H54 (cell line): Measurements from ENCODE around the gene MPPED1.

Source experiments
- DNase-seq: peaks from one replicate; pipeline ENCODE4 v3.0.0; 2011; ENCODE audit warnings: low spot score, mixed read lengths; ENCODE audit not compliant: insufficient read length
- FAIRE-seq: peaks from 3 replicates; lab custom pipeline; 2011; peaks lifted over from hg19 to GRCh38; lab: Jason Lieb, UNC
- POLR2A ChIP-seq: IDR thresholded peaks from 2 replicates; pipeline ENCODE4 v1.6.1; 2011; ENCODE audit warnings: low read depth, mild to moderate bottlenecking, low read length

MPPED1 gene

DNA sequence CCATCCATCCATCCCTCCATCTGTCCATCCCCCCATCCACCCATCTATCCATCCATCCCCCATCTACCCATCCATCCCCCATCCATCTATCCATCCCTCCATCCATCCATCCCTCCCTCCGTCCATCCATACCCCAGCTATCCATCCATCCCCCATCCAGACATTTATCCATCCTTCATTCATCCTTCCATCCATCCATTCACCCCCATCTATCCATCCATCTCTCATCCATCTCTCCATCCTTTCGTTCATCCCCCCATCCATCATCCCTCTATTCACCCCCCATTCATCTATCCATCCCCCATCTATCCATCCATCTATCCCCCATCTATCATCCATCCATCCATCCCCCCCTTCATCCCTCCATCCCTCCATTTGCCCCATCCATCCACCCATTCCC lies 97.5 kb downstream of the MPPED1 start:
- DNase-seq (no peak), FAIRE-seq (no peak)
- TF ChIP-seq POLR2A: no peak

DNA sequence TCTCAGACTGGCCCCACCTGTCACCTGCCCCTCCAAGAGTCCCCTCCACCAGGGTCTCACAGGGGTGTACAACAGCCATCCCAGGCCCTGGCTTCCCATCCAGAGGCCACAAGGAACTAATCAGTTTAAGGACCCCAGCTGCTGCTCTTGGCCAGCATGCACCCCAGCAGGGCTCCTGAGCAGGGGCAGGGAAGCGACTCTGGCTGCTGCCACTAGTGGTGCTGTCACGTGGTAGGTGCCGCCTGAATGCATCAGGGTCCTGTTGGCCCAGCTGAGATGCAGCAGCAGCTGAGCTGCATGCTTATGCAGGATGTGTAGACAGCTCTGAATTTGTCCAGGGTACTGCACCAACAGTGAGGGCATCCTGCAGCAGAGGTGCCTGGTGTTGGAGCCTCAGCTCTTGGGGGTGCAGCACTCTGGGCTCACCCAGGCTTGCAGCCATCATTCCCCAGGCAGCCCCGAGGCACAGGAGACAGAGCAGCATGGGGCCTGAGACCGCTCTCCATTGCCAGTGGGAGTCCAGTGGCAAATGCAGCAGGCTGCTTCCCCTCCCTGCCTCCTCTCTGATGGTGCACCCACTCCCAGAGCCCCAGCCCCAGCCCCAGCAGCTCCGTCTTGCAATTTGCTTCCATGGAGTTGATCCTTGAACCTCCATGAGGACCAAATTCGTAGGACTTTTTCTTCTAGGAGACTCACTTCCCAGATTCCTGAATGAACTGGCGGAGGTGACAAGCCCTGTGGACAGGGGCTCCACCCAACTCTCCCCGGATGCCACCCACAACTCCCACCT lies 98.7 kb downstream of the MPPED1 start:
- no peak for DNase-seq
- TF ChIP-seq POLR2A: no peak
- FAIRE-seq: no peak

DNA sequence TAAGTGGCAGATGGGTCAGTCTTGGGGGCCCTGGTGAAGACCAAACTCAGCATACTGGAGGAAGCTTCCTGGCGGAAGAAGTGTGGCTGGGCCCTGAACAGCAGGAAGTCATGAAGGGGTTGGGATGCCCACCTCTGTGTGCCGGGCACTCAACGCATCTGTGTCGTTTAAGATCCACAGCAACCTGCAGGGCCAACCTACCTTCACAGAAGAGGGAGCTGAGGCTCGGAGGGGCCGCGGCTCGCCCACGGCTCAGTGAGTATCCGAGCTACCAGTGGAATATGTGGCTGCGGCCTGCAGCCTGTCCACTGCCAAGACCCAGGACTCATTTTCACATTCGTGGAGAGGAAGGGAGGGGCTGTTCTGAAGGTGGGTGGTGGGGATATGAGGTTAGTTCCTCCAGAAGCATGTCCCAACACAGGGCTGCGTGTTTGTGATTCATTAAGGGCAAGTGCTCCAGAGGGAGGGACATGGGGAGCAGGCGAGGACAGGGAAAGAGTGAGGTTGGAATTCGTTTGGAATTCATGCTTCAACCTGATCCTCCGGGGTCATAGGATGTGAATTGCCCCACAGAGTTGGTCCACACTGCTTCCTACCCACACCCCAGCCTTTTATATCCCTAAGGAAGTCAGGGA lies 99.6 kb downstream of the MPPED1 start:
- no peak for FAIRE-seq
- TF ChIP-seq POLR2A: no peak
- DNase-seq: no peak

DNA sequence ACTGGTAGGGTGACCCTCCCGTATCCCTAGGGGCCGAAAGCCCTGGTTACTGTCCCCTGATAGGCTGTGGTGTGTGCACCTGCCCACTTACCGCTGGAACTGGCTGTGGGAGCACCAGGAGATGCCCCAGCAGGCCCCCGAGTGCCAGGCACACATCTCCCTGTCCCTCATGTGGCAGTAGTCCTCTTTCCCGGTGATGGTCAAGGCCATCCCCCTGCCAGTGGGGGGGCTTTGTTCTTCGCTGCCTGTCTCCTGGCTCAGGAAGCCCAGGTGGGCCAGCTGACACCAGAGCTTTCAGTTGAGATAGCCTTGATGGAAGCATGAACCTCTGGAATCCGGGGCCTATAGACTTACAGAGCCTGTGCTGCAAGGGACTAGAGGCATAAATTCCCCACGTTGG lies 100.5 kb downstream of the MPPED1 start:
- TF ChIP-seq POLR2A: no peak
- no peak for DNase-seq
- no peak for FAIRE-seq

DNA sequence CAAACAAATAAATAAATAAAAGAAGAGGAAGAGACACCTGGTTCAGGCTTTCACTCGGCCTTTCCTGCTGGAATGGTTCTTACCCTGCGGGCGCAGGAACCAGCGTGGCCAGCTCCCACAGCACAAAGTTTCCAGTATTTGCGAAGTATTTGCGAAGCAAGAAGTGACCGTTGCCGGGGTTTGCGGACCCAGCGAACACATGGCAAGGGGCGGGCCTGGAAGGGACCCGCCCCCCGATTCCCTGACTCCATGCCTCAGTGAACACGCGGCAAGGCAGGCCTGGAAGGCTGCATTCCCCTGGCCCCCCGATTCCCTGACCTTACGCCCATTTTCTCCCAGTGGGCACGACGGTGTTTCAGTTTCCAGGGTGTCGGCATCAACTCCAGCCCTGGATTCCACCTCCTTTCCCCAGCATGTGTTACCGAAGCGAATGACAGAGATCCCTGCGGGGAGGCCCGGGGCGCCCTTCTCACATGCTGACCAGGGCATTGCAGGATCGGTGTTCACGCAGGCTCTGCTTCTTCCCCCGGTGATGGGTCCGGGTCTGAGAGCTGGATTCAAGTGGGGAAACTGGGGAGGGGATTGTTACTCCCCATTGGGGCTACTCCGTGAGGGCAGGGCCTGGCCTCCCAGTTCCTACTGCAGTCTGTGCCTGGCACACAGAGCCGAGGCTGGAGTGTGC lies 102.8 kb downstream of the MPPED1 start:
- TF ChIP-seq POLR2A: no peak
- FAIRE-seq: no peak
- no peak for DNase-seq

DNA sequence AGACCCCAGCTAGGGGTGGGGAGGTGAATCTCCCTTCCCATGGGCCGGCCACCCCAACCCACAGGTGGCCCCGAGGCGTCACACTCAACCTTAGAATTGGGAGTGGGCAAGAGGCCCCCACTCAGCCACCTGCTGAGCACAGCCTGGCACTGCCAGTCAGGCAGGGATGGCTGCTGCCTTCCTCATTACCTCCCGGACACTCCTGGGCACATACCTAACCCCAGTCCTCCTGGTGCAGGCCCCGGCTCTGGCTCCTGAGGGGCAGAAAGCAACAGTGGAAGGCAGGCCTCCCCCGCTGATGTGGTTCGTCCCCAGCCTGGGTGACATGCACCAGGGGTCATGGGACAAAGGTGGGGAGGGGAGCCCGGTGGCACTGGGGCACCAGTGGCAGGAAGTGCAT lies 103.6 kb downstream of the MPPED1 start:
- FAIRE-seq (no peak), DNase-seq (no peak)
- no peak for TF ChIP-seq POLR2A

DNA sequence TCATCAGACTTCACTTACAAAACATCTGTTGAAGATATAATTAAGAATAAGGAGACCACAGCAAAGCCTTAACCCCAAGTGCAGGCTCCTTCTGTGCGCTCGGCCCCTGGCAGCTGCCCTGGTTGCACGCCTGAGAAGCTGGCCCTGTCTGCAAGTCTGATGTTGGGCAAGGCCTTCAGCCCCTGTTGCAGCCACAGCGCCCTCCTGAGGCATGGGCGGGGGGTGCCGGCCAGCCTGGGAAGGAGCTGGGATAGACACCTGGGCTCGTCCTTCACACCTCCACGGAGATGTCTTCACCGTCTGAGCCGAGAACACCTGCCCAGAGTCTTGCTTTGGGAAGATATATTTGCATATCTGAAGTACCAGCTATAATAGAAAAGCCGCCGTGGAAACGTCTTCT lies 104.1 kb downstream of the MPPED1 start:
- no peak for FAIRE-seq
- no peak for TF ChIP-seq POLR2A
- DNase-seq: no peak

DNA sequence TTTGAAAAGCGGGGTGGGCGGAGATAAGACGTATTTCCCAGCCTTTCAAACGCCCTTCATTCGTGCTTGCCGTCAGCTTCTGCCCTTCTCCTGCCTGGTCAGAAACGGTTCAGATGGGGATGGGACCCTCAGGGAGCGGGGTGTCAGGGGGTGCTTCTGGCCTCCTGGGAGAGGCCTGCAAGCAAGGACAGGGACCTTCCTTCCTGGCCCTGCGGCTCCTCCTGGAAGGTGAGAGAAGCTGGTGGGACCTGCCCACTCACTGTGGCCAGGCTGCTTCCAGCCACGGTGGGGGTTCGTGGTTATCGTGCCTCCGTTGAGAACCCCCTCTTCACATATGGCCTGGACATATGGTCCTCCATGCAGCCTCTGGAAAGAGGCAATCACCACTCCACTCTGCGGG lies 104.6 kb downstream of the MPPED1 start:
- DNase-seq: no peak
- FAIRE-seq: no peak
- no peak for TF ChIP-seq POLR2A

DNA sequence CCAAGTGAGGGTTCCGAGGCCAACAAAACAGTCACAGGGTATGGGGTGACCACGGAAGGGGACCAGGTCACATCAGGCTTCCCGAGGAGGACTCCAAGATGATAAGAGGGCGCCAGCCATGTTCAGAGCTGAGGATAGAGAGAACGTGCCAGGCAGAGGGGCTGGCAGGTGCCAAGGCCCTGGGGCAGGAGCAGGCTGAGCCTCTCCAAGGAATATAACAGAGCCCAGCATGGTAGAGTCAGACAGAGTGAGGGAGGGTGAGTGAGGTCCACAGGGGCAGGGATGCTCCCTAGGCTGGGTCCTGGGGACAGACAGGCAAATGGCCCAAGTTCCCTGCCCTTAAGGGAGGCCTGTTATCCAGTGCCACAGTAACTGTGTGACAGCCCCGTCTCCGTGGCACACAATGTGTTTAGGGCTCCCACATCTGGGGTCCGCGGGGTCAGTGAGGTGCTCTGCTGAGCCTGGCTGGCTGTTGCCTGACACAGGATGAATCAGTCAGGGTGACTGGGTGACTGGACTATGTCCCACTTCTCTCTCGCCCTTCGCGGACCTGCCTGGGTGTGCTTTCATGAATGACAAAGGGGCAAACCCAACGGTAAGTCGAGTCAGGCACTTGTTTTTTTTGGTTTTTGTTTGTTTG lies 105.3 kb downstream of the MPPED1 start:
- FAIRE-seq (no peak), DNase-seq (no peak)
- TF ChIP-seq POLR2A: no peak

DNA sequence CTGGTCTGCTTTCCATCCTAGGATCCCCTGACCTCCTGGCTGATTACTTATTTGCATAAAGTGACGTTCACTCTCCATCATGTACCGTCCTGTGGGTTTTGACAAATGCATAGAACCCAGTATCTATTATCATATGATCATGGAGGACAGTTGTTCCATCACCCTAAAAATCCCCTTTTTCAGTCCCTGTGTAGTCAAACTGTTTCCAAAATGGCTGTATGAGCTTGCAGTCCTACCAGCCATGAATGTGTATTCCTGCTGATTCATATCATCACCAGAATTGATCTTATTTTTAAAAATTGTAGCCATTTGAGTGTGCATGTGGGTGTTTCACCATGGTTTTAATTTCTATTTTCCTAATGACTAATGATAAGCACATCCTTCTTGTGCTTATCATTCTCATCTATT lies 108.8 kb downstream of the MPPED1 start:
- no peak for TF ChIP-seq POLR2A
- FAIRE-seq: no peak
- no peak for DNase-seq

DNA sequence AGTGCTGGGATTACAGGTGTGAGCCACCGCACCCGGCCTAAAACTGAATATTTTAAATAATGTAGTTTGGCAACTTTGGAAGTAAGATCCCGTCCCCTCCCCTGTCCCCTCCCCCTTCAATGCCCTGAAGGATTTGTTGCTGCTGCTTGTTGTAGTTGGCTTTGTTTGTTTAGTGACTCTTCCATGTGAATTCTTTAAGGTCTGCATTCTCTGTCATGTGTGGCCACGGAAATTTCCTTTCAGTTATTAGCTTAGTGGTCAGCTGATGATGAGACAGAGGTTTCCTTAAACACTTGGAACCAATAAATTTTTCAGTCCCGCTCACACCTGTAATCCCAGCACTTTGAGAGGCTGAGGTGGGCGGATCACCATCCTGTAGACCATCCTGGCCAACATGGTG lies 109.9 kb downstream of the MPPED1 start:
- TF ChIP-seq POLR2A: no peak
- DNase-seq: no peak
- FAIRE-seq: no peak

DNA sequence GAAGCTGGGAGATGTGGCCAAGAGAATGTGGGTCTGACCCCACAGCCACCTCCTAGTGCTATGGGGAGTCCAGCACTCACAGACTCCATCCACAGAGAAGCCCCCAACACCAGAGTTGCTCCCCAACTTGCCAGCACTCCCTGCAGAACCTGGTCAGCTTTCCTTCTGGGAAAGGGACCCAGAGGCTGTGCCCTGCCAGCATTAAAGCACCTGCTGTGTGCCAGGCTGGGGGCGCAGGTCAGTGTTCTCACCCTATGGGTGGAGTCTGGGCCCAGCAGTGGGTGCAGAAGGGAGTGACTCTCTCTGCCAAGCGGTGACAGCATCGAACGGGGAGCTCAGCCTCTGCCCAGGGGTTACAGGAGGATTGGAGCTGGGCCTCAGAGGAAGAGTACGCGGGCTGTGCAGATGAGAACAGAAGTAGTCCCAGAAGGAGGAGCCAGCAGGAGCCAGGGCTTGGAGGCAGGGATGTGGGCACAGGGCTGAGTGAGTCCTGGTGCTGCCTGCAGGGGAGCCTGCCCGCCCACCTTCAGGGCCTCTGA lies 114.4 kb downstream of the MPPED1 start:
- TF ChIP-seq POLR2A: no peak
- FAIRE-seq (no peak), DNase-seq (no peak)

DNA sequence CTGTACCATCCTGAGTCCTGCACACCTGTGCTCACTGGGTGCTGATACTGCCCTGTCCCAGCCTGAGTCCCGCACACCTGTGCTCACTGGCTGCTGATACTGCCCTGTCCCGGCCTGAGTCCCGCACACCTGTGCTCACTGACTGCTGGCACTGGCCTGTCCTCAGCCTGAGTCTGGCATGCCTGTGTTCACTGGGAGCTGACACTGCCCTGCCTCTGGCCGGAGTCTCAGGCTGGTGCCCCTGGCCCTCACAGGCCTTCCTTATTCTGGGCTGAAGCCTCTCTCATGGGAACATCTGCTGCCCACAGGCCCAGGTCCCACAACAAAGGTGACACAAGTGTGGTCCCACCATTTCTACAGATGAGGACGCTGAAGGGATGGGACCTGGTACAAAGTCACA lies 115.1 kb downstream of the MPPED1 start:
- TF ChIP-seq POLR2A: no peak
- FAIRE-seq (no peak), DNase-seq (no peak)
